Measurements from ENCODE around the gene RGS7.
"Not testable (repeated sequence)": the region's sequence is repeated elsewhere in the genome, so short reads cannot be mapped to it uniquely, and the experiment has no call there.

Gene RGS7

GRCh38 chr1:241331328-241332036 is 25.5 kb downstream of the RGS7 start:
- no peak for DNase-seq (ENCODE audit: low read depth in 3 of 3)

- DNase-seq (ENCODE audit: low read depth in 3 of 3) = no peak
These were observed 26.2 kb downstream of the RGS7 start for GRCh38 chr1:241330619-241331327.

DNA sequence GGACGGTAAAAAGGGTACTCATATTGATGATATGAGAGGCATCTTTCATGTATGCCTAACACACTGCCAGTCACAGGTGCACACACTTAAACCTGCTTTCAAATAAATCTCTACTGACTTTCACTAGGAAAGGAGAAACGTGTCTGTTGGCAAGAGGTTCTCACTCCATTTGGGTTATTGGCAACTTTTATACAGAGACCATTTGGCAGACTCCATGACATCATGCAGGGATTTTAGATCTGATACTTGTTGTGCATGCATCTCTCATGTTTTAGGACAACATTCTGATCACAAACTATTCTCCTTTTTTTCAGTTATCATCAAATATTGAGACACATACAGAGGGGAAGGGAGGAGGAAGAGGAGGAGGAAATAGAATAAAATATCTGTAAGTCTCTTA is 31.5 kb downstream of the RGS7 start:
- no peak for DNase-seq (ENCODE audit: low read depth in 3 of 3)

DNA sequence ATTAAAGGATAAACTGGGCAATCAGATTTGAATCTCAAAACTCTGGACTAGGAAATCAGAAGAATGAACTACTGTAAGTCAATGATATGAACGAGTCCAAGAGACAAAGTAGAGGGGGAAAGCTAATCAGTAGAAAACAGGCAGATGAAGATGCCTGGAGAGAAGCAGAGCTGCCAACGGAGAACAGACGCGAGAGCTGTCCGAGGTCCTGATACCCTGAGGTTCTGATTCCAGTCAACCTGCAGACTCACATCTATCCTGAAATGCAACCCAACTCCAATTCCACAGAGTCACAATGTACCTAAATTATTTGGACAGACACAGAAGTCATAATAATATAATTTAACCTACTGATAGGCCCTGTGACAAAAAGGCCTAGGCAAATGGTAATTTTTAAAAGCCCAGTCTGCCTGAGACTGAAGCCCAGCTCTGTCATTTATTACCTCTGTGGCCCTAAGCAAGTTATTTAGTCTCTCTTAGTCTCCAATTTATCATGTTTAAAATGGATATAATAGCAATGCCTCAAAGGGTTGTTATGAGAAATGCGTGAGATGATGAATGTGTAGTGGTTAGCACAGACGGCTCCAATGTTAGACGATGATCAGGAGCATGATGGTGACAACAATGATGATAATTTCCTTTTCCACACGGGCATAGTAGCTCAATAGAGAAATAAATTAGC is 33.4 kb downstream of the RGS7 start:
- DNase-seq (ENCODE audit: low read depth in 3 of 3) = no peak

DNA sequence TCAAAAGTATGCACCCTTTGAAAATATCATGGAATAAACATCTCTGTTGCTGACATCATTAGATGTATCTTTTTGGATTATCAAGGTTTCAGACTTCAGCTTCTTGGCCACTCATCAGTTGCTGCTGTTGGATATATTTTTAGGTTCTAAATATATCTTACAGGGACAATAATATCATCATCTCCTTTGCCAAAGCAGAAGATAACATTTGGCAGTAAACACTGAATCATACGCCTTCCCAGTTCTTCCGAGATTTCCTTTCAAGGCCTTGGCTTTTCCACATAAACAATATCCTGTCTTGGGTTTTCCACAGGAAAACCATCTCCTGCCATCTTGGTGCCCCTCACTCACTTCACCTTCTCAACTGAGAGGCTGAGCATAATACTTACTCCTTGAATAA is 39.3 kb downstream of the RGS7 start:
- no peak for DNase-seq (ENCODE audit: low read depth in 3 of 3)

- DNase-seq (ENCODE audit: low read depth in 3 of 3) = no peak
These were observed 40.6 kb downstream of the RGS7 start for GRCh38 chr1:241316372-241316771.

- no peak for DNase-seq (ENCODE audit: low read depth in 3 of 3)
These were observed 45.8 kb downstream of the RGS7 start for GRCh38 chr1:241311056-241311746.

- no peak for DNase-seq (ENCODE audit: low read depth in 3 of 3)
These were observed 46.6 kb downstream of the RGS7 start for GRCh38 chr1:241310451-241310850.

DNA sequence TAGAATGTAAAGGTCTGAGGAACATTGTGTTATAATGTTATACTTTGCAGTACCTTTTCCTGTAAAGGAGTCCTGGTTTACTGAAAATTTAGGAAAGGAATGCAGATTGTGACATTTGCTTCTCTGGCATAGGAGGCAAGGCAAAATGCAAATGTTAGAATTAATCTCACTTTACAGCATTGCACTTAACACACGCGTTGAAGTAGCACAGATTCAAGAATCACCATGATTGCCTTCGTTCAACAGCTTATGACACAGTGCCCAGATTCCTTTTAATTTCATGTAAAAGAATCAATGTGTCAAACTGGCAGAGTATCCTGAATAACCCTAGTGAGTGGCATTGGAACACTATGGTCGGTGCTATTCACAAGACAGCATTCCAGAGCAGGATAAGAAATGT is 47.4 kb downstream of the RGS7 start:
- DNase-seq (ENCODE audit: low read depth in 3 of 3) = no peak

GRCh38 chr1:241308471-241308870 is 48.5 kb downstream of the RGS7 start:
- no peak for DNase-seq (ENCODE audit: low read depth in 3 of 3)

- no peak for DNase-seq (ENCODE audit: low read depth in 3 of 3)
These were observed 49.0 kb downstream of the RGS7 start for GRCh38 chr1:241308011-241308410.

- DNase-seq (ENCODE audit: low read depth in 3 of 3) = no peak
These were observed 50.7 kb downstream of the RGS7 start for GRCh38 chr1:241306125-241306790.

- not testable (repeated sequence) for DNase-seq (ENCODE audit: low read depth in 3 of 3)
These were observed 55.0 kb downstream of the RGS7 start for GRCh38 chr1:241302024-241302423.

DNA sequence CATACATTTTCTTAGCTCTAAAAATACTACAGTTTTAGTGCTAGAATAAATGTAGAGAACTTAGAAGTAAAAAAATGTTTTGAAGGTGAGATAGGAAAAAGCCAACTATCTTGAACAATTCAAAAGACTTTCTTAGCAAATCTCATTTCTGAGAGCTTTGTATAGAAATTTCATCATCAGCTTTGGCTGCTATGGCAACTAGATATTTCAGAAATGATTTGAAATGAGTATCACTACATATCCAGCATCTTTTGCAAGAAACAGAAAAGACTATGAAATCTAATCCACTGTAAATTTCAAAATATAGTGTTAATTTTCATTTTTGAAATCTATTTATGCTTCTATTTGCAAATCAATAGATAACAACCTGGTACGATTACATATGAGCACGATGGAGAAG is 57.7 kb downstream of the RGS7 start:
- DNase-seq (ENCODE audit: low read depth in 3 of 3) = no peak

GRCh38 chr1:241292973-241293372 is 64.0 kb downstream of the RGS7 start:
- no peak for DNase-seq (ENCODE audit: low read depth in 3 of 3)

DNA sequence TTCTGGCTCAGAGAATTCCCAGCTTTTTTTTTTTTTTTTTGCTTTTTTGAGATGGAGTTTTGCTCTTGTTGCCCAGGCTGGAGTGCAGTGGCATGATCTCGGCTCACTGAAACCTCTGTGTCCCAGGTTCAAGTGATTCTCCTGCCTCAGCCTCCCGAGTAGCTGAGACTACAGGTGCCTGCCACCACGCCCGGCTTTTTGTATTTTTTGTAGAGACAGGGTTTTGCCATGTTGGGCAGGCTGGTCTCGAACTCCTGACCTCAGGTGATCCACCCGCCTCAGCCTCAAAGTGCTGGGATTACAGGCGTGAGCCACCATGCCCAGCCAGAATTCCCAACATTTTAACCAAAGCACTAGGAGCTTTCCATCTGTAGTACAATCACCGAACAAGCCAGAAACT is 65.5 kb downstream of the RGS7 start:
- not testable (repeated sequence) for DNase-seq (ENCODE audit: low read depth in 3 of 3)

DNA sequence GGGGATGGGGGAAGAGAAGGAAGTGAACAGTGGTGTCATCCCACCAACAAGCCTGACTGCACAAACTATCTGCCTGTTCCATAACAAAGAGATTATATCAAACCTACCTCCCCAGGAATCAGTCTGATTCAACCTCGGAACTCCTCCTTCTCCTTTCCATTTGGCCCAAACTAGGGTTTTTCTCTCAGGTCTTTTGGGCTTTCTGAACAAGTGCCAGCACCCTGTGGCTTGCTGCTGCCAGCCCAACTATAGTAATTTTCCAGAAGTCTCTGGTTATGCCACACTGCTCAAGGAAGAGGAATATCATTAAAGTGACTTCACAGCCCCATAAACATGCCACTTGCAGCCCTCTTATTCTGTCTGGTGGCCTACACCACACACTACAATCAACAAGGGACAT is 70.5 kb downstream of the RGS7 start:
- DNase-seq (ENCODE audit: low read depth in 3 of 3) = no peak

- no peak for DNase-seq (ENCODE audit: low read depth in 3 of 3)
These were observed 80.6 kb downstream of the RGS7 start for GRCh38 chr1:241276391-241276790.

DNA sequence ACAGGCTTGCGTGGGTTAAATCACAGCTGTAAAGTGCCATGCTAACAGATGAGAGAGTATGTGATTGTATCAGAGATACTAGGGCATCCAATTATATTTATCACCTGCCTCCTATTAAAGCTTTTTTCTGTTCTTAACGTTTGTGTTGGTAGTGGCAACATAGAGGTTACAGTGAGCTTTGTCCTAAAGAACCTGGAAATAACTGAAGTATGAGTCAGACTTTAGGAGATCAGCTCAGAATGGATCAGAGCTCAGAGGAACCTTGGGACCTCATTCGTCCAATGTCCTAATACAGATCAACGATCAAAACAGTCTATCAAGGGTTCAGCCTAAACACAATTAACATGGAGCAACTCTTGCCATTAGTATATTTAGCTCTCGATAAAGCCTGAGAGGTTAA is 81.0 kb downstream of the RGS7 start:
- DNase-seq (ENCODE audit: low read depth in 3 of 3) = no peak

DNA sequence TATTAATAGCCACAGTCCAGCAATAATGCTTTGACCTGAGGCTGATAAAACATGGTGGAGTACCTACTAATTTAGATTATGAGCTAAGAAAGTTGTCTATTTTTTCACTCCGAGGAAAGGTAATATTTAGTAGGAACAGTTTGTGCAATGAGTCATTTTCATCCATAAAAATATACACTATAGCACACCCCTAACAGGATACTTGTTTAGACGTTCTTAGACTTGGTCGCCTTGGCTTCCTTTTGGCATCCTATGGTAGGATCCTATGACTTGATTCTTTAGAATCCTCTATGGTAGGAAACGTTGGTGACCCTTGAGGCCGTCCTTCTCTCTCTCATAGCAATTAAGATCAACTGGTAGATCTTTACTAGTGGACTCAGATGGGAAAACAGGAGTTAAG is 81.8 kb downstream of the RGS7 start:
- no peak for DNase-seq (ENCODE audit: low read depth in 3 of 3)

DNA sequence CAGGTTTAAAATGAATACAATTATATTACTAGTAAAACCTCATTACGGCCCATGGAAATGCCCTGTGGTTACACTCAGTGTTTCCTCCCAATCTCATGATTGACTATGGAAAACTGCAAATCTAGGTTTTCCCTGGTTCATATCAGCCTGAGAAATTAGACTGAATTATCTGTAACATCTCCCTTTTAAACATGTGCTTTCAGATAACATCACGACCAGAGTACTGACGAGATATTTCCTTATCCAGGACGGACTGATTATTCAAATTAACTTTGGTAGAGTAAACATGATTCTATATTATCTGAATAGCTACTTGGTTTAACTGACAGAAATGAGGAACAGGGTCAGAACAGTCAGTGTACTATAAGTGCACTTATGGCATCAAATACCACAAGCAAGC is 82.3 kb downstream of the RGS7 start:
- DNase-seq (ENCODE audit: low read depth in 3 of 3) = no peak

DNA sequence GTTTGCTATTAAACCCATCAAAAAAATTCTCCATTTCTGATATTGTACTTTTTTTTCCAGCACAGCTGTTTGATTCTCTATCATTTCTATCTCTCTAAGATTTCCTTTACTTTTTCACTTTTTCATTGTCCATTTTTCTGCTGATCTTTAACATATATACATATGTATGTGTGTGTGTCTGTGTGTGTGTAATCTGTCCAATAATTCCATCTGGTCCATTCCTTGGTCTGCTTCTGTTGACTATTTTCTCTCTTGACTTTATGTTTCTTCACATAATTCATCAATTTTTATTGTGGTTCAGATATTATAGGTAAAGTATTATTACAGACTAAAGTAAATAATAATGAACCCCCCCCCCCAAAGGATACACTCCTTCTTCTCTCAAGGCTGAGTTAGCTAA is 84.2 kb downstream of the RGS7 start:
- no peak for DNase-seq (ENCODE audit: low read depth in 3 of 3)
